Mammary epithelial cell (primary cell): Measurements from ENCODE around the gene SEMA5B.

Source experiments
- CTCF ChIP-seq, 2 donors: IDR thresholded peaks in 1 of 2; conservative IDR thresholded peaks in 1 of 2; 2 replicates each; pipeline ENCODE4 v1.5.1; 2011 to 2012; ENCODE audit warnings: inconsistent platforms in 2 of 2, low read length in 2 of 2, mild to moderate bottlenecking in 2 of 2, control low read depth in 1 of 2, low read depth in 1 of 2; ENCODE audit not compliant: insufficient read depth in 1 of 2; ENCODE audit errors: extremely low read depth in 1 of 2
- EZH2 ChIP-seq: IDR thresholded peaks from 2 replicates; pipeline ENCODE4 v1.6.1; 2012; ENCODE audit warnings: low read length, inconsistent platforms, borderline replicate concordance

GRCh38 chr3:122941228-122942206, 86.0 kb downstream of the SEMA5B start:
- TF ChIP-seq CTCF (conservative IDR thresholded peaks at IDR 0.05 in 1 of 2, IDR thresholded peaks at IDR 0.05 in 1 of 2; ENCODE audit: extremely low read depth in 1 of 2, insufficient read depth in 1 of 2, low read depth in 1 of 2, low read length in 2 of 2) (peak; percentile 35 to 49), EZH2 (no peak)
